HG03139 (cell line): ENCODE measurements around the gene PLEKHG4.

Experiments
- ATAC-seq: cut with Tn5 transposase; IDR thresholded peaks from one replicate; pipeline ENCODE4 v1.9.1; 2021; ENCODE audit not compliant: unreplicated experiment

The PLEKHG4 gene

DNA sequence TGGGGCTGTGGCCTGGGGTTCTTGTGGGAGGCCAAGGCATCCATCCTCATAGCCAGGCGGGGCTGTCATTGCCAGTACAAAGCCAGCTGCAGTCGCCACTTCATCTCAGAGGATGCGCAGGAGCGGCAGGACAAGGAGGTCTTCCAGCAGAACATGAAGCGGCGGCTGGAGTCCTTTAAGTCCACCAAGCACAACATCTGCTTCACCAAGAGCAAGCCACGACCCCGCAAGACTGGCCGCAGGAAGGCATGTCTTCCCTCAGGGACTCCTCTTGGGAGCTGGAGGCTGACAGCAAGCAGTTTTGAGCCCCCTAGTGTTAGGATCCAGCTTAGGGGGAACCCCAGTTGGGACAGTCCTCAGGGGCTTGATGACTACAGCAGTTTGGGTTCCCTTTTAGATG, 15.1 kb upstream of the PLEKHG4 start:
- ATAC-seq = no peak

DNA sequence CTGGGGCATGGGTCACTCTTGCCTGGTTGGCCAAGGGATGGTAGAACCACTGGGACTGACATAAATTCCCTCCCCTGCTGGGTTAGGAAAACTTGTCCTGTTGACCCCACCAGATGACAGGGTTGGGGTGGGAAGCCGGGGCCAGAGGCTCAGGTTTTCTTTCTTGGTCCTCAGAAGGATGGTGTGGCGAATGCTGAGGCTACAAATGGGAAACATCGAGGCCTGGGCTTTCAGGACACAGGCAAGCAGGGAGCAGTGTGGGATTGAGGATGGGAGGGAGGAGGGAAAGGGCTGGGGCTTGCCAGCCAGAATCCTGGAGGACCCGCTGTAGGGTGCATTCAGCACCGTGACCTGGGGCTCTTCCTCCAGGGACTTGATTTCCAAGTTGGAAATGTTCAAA, 14.5 kb upstream of the PLEKHG4 start:
- ATAC-seq = no peak

DNA sequence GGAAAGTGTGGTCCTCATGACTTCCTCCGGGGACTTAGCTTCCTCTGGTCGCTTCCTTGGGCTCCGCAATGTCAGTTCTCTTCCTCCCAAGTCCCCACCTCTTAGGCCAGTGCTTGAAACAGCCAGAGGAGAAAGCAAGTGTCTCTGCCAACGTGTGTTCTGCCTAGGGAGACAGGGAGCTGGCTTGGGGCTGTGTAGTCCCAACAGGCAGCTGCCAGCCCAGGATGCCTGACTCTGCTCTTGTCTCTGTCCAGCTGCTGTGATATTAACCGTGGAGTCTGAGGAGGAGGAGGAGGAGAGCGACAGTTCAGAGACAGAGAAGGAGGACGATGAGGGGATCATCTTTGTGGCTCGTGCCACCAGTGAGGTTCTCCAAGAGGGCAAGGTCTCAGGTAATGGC, 13.5 kb upstream of the PLEKHG4 start:
- ATAC-seq = no peak

DNA sequence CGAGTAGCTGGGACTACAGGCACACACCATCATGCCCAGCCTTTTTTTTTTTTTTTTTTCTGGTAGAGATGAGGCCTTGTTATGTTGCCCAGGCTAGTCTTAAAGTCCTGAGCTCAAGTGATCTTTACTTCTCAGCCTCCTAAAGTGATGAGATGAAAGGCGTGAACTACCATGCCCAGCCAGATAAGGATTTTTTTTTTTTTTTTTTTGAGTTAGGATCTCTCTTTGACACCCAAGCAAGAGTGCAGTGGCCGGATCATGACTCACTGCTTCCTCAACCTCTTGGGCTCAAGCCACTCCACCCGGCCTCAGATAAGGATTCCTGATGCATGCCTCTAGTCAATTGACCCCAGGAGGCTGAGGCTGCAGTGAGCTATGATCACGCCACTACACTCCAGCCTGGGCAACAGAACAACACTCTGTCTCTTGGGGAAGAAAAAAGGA, 11.2 kb upstream of the PLEKHG4 start:
- no peak for ATAC-seq

DNA sequence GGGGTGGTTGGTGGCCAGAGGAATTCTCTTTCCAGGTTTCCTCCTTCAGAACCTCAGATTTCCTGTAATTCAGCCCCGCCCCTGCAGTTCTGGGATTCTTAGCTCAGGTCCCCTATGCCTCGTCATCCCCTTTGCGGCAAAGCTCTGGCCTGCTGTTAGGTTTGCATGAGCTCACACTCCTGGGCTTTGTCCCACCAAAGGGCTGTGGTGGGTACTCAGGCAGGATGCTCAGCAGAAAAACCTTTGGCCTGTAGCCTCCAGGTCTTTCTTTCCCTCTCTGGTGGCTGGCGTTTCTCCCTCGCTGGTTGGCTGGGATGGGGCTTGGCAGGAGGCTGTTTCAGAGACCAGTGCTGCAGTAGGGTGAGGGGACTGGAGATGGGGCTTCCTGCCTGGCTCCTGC, 9.6 kb upstream of the PLEKHG4 start:
- no peak for ATAC-seq

DNA sequence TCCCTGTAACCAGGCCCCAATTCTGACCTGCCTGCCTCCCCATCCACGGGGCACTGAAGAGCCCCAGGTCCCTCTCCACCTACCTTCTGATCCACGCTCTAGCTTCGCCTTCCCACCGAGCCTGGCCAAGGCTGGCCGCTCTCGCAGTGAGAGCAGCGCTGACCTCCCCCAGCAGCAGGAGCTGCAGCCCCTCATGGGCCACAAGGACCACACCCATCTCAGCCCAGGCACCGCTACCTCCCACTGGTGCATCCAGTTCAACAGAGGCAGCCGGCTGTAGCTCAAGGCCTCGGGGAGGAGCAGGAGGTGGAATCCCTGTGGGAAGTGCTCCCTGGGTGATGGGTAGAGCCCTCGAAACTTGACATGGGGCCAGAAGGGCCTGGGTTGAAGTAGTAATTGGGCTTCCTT, 8.4 kb upstream of the PLEKHG4 start:
- ATAC-seq = no peak

DNA sequence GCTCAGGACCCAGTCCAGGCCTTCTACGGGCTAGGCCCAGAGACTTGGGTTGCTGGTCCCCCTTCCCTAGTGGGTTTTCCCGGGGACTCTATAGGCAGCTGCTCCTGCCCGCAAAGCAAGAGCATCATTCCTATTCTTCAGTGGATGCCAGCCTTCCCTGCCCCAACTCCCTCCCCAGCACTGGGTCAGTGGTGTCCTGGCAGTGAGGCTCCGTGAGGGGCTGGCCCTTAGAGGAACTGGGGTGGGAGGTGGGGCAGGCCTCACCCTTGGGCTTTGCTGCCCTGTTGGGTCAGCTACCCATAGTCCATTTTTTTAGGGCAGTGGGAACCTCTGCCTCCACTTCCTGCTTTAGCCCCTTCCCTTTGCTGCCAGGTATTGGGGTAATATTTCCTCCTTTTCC, 7.9 kb upstream of the PLEKHG4 start:
- no peak for ATAC-seq

DNA sequence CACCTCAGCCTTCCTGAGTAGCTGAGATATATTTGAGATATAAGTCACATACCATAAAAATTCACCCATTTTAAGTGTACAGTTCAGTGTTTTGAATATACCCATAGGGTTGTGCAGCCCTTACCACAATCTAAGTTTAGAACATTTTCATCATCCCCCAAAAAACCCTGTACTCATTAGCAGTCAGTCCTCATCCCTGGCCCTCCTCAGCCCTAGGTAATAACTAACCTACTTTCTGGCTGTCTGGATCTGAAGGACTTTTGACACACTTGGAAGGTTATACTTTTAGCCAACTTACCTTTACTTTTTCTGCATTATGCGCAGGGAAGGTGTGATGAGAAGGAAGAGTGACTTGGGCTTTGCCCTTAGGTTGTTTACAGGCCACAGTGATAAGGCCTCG, 4.0 kb upstream of the PLEKHG4 start:
- no peak for ATAC-seq

DNA sequence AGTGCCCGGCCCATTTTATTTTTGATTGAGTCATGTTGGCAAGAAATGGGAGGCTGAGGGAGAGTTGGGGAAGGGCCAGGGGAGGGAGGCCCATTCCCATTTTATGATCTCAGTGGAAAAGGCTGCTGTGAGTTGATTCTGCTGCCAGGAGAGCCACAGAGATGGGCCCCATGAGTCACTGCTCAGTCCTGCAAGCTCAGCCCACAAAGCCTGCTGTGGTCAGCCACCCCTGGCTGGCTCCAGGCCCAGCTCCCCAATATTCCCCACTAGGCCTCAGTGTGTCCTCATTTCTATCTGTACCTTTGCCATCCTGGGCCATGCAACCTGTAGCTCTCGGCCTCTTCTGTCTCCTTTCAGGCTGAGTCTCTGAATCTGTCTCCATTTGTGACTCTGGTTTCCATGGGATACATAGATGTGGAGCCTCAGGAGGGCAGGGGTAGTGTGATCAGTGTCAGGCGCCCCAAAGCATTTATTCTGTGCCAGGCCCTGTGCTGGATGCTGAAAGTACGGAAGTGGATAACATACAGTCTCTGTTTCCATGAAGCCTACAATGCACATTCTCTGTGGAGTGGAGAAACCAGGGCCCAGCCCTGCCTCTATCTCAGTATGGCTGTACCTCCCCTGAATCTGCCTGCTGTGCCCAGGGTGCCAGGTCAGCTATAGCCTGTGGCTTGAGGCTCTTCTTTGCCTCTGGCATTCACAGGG, 1.9 kb upstream of the PLEKHG4 start:
- no peak for ATAC-seq

DNA sequence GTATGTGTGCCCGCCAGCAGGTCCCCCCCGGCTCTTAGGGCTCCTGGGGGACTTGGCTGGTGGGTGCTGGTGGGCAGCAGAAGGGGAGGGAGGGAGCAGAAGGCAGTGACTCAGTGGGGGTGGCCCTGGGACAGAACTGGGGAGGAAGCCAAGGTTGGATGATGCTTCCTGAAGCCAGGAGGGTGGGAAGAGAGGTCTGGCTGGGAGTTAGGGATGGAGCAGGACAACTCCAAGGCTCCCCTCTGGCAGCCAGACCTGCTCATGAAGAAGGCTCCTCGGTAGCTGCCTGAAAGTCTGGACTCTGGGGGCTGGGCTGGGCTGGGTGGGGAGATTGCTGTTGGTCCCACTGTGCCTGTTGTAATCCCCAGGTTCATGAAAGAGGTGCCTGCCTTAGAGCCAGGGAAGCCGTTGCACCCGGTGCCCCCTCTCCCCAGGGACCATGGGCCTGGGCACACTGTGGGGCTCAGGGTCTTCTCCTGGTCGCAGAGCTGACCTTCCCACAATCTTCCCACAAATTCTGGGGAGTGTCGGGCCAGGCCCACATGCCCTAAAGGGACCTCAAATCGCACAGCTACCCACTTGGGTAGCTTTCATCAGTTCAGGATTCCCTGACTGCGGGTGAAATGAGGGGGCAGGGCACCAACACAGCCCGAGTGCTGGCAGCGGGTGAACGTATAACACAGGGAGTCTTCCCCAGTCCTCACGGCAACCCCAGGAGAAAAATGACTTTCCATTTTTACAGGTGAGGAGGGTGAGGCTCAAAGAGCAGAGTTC, 1.1 kb upstream of the PLEKHG4 start:
- no peak for ATAC-seq

DNA sequence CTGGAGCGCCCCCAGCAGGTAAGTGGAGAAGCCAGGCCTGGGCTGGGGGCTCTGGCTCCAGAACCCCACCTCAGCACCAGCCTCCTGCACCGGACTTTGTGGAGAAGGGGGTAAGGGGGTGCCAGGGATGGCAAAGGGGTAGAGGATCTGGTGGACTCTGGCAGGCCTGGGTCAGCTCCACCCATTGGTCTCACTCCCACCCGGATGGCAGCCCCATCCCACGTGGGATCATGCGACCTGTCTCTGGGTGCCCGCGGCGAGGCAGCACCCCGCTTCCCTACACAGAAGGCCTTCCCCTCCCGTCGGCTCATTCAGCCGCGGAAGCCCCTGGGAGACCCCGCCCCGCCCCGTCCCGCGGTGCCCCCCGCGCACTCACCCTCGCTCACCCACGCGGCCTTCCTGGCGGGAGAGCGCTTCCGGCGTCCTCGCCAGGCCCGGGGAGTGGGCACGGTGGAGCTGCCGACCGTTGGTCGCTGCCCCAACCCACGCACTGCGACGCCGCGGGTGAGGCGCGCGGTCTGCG, 498 bp upstream of the PLEKHG4 start:
- peak; percentile 18 for ATAC-seq

DNA sequence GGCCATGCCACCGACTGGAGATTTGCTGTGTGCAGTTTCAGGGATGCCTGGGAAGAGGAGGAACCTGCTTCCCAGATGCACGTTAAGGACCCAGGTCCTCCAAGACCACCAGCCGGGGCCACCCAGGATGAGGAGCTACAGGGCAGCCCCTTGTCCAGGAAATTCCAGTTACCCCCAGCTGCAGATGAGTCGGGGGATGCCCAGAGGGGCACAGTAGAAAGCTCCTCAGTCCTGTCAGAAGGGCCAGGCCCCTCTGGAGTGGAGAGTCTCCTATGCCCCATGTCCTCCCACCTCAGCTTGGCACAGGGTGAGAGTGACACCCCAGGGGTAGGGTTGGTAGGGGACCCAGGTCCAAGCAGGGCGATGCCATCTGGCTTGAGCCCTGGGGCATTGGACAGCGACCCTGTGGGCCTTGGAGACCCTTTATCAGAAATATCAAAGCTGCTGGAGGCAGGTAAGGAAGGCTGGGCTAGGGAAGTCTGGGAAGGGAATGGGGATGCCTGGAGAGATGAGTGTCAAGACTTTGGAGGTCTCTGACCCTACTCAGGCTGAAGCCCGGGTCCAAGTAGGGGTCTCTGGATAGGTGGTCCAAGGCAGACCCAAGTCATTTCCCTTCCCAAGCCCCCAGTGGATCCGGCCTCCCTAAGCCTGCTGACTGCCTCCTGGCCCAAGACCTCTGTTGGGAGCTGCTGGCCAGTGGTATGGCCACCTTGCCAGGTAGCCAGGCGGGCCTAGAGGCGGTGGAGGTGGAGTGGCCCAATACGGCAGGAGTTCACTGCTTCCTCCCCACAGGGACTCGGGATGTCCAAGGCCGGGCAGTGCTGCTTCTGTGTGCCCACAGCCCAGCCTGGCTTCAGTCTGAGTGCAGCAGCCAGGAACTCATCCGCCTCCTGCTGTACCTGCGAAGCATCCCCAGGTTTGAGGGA, 1.0 kb downstream of the PLEKHG4 start:
- no peak for ATAC-seq

DNA sequence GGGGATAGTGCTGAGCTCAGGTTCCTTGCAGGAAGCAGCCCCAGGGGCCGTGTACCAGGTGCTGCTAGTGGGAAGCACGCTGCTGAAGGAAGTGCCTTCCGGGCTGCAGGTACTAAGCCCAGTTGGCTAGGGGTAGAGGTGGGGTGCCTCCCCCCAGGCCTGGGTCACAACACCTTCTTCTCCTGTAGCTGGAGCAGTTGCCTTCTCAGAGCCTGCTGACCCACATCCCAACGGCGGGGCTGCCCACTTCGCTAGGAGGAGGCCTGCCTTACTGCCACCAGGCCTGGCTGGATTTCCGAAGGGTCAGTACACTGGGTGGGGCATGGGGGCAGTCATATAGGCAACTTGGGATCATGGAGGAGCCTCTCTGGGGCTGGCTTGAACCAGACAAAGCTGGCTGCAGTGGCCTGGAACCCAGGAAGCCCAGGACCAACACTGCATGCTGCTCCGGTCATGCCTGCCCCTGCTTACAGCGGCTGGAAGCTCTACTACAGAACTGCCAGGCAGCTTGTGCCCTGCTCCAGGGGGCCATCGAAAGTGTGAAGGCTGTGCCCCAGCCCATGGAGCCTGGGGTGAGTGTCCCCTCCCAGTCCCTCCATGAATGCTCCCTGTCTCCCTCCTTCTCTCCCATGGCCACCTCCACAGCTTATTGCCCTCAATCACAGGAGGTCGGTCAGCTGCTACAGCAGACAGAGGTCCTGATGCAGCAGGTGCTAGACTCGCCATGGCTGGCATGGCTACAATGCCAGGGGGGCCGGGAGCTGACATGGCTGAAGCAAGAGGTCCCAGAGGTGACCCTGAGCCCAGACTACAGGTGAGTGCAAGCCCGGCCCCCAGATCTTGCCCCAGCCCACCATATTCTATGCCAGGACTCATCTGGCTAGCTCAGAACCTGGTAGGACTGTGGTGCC, 2.5 kb downstream of the PLEKHG4 start:
- no peak for ATAC-seq

DNA sequence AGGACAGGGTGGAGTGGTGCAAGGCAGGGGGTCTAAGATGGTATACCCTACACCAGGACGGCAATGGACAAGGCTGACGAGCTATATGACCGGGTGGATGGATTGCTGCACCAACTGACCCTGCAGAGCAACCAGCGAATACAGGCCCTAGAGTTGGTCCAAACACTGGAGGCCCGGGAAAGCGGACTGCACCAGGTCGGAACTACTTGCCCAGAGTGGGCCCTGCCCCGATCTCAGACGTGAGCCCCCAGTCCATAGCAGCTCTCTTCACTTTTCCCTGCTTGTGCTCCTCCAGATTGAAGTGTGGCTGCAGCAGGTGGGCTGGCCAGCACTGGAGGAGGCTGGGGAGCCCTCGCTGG, 3.1 kb downstream of the PLEKHG4 start:
- no peak for ATAC-seq

DNA sequence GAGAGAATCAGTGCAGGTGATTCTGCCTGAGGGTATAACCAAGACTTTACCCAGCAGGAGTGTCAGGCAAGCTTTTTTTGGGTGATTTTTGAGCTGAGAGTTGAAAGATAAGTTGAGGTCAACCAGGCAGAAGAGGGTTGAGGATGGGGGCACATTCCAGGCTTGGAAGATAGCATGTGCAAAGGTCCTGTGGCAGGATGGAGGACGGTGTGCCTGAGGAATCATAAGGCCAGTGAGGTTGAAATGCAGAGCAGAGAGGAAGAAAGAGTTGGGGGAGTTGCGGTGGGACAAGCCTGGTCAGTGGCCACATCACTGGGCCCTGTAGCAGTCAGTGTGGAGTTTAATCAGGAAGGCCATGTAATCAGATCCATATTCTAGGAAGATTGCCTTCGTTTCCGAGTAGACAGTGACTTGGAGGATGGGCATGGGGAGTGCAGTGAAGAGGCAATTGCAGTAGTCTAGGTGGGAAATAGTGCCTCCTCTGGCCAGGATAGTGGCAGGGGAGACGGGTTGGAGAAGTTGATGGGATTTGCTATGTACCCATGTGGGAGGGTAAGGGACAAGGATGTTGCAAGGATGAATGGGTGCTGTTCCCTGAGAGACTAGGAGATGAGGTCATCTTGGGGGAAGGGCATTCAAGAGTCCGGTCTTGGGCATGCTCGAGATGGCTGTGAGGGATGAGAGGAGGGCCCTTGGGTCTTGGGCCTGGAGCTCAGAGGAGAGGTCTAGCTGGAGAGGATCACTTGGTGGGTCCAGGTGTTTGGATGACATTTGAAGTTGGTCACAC, 3.9 kb downstream of the PLEKHG4 start:
- no peak for ATAC-seq

DNA sequence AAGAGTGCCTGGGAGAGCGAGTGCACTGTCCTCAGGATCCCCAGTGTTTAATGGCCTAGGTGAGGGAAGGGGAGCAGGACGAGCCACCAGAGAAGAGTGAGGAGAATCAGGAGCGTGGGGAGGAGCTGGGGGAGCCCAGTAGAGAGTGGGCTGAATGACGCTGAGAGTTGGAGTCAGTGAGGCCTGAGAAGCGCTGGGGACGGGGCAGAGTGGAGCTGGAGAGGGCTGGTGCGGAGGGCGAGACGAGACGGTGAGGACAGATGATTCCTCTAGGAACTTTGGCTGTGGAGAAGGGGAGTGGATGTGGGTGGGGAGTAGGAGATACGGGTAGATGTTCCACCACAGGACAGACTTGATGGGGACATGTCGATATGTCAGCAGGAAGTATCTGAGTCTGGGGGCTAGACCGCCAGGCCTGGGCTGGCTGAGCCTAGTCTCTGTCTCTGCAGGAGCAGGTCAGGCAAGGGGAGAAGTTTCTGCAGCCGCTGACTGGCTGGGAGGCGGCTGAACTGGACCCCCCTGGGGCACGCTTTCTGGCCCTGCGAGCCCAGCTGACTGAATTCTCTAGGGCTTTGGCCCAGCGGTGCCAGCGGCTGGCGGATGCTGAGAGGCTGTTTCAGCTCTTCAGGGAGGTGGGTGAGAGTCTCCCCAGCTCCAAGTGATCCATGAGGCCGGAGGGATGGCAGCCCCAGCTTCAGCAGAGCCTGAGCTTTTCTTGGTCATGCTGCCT, 4.7 kb downstream of the PLEKHG4 start:
- no peak for ATAC-seq

DNA sequence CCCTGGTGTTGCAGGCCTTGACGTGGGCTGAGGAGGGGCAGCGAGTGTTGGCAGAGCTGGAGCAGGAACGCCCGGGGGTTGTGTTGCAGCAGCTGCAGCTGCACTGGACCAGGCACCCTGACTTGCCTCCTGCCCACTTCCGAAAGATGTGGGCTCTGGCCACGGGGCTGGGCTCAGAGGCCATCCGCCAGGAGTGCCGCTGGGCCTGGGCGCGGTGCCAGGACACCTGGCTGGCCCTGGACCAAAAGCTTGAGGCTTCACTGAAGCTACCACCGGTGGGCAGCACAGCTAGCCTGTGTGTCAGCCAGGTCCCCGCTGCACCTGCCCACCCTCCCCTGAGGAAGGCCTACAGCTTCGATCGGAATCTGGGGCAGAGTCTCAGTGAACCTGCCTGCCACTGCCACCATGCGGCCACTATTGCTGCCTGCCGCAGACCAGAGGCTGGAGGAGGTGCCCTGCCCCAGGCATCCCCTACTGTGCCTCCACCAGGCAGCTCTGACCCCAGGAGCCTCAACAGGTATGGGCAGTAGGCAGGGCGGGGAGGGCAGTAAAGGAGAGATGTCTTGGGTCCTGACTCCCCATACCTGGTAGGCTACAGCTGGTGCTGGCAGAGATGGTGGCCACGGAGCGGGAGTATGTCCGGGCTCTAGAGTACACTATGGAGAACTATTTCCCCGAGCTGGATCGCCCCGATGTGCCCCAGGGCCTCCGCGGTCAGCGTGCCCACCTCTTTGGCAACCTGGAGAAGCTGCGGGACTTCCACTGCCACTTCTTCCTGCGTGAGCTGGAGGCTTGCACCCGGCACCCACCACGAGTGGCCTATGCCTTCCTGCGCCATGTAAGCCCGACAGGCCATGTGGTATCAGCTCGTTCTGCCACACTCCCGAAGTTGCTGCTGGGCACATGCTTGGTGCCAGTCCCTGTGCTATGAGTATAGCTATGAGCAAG, 5.6 kb downstream of the PLEKHG4 start:
- ATAC-seq = no peak
